GM18511 (cell line): ENCODE data around the gene CRAMP1.

Experiments
- ATAC-seq: cut with Tn5 transposase; IDR thresholded peaks from one replicate; pipeline ENCODE4 v1.9.1; 2021; ENCODE audit warnings: mild to moderate bottlenecking, moderate library complexity; ENCODE audit not compliant: unreplicated experiment

The CRAMP1 gene

DNA sequence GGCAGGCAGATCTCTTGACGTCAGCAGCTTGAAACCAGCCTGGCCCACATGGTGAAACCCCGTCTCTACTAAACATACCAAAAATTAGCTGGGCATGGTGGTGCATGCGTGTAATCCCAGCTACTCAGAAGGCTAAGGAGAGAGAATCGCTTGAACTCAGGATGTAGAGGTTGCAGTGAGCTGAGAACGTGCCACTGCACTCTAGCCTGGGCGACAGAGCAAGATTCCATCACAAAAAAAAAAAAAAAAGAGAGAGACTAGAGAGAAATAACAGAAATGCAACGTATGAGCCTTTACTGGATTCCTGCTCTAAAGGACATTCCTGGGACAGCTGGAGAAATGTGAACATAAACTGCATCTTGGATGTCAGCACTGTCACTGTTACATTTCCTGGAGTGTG is 11.1 kb upstream of the CRAMP1 start:
- no peak for ATAC-seq

GRCh38 chr16:1601489-1601888 is 10.7 kb upstream of the CRAMP1 start:
- ATAC-seq = no peak

DNA sequence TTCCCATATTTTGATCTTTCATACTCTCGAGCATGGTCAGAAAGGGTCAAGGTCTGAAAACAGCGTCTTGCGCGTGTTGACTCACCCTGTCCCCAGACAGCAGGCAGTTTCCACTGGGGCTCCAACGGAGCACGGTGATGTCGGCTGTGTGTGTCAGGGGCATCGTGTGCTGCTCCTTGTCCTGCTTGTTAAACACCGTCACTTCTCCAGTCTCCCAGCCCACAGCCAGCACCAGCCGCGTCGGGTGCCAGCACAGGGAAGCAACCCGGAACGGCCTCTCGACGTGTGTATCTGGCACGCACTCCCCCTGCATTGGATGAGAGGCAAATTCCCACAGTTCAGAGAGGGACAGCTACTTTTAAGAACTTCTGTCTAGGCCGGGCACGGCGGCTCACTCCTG is 9.9 kb upstream of the CRAMP1 start:
- ATAC-seq = no peak

DNA sequence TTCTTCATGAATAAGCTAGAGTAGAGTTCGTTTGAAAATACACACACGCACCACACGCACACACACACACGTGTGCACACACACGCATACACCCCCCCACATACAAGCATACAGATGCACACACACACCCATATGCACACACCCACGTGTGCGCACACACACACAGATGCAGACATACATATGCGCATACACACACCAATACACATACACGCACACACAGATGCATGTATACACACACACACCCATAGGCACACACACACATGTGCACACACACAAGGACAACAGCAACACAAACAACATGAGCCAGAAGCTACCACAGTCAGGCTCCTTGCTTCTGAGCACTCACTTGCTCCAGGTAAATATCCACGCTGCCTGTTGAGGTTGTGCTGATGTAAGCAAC is 5.4 kb upstream of the CRAMP1 start:
- no peak for ATAC-seq

GRCh38 chr16:1607971-1608370 is 4.2 kb upstream of the CRAMP1 start:
- ATAC-seq = no peak

GRCh38 chr16:1610071-1610898 is 1.9 kb upstream of the CRAMP1 start:
- ATAC-seq = peak; percentile 36

DNA sequence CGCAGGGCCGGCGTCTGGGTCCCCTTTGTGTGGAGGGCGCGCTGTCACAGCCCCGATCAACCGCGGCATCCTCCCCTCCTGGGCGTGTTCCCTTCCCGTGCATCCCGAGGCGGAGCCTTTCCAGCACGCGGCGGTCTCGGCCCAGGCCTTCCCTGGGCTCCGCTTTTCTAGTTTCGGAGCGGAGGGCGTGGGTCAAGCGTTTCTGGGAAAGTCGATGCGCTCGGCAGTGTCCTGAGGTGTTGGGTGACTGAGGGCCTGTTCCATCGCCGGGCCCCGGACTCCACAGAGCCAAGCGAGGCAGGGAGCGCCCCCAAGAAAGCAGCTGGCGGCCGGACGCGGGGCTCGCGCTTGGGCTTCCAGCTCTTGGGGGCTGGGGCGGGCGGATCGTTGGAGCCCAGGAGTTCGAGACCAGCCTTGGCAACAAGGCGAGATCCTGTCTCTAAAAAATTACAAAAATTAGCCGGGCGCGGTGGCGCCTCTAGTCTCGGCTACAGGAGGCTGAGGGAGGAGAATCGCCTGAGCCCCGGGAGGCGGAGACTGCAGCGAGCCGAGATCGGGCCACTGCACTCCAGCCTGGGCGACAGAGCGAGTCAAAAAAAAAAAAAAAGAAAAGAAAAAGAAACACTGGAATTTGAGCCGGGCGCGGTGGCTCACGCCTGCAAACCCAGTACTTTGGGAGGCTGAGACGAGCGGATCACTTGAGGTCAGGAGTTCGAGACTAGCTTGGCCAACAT is 1.1 kb upstream of the CRAMP1 start:
- ATAC-seq = no peak

- no peak for ATAC-seq
Observed at GRCh38 chr16:1613211-1613622, 1.1 kb downstream of the CRAMP1 start.

- no peak for ATAC-seq
Observed at GRCh38 chr16:1613728-1614455, 1.7 kb downstream of the CRAMP1 start.

- no peak for ATAC-seq
Observed at GRCh38 chr16:1614456-1615102, 2.4 kb downstream of the CRAMP1 start.

- ATAC-seq = no peak
Observed at GRCh38 chr16:1615761-1616160, 3.6 kb downstream of the CRAMP1 start.

- no peak for ATAC-seq
Observed at GRCh38 chr16:1619976-1620375, 7.8 kb downstream of the CRAMP1 start.

GRCh38 chr16:1620391-1620790 is 8.2 kb downstream of the CRAMP1 start:
- ATAC-seq = peak; percentile 62

DNA sequence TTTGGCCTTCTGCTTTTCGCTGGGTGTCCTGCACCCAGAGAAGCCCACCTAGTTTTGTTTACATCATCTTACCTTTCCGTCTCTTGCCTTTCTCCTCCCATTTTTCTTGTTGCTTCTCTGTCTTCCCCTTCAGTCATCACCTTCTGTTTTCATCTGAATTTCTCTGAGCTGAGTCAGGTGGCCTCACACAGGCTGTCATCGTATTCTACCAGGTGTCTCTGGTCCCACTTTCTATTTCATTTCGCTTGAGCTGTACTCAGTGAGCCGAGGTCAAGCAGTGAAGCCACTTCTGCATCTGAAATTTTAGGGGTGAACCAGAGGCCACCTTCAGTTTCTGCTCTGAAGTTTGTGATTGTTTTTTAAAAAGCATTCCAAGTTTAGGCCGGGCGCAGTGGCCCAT is 9.7 kb downstream of the CRAMP1 start:
- ATAC-seq = no peak

GRCh38 chr16:1626327-1626726 is 14.2 kb downstream of the CRAMP1 start:
- no peak for ATAC-seq

DNA sequence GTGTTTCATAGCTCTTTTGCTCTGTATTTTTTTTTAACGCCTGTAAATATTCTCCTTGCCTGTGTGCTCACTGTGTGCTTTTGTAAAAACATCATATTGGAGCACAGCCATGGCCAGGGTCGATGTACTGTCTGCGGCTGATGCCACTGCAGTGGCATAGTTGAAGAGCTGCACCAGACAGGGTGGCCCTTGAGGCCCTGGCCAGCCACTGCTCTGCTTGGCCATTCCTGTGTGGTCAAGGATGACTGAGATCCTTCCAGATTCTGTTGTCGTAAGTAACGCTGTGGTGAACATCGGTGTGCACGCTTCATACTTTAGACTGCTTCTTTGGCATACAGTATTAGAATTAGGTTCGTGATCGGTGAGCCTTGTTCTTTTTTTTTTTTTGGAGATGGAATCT is 14.6 kb downstream of the CRAMP1 start:
- no peak for ATAC-seq

DNA sequence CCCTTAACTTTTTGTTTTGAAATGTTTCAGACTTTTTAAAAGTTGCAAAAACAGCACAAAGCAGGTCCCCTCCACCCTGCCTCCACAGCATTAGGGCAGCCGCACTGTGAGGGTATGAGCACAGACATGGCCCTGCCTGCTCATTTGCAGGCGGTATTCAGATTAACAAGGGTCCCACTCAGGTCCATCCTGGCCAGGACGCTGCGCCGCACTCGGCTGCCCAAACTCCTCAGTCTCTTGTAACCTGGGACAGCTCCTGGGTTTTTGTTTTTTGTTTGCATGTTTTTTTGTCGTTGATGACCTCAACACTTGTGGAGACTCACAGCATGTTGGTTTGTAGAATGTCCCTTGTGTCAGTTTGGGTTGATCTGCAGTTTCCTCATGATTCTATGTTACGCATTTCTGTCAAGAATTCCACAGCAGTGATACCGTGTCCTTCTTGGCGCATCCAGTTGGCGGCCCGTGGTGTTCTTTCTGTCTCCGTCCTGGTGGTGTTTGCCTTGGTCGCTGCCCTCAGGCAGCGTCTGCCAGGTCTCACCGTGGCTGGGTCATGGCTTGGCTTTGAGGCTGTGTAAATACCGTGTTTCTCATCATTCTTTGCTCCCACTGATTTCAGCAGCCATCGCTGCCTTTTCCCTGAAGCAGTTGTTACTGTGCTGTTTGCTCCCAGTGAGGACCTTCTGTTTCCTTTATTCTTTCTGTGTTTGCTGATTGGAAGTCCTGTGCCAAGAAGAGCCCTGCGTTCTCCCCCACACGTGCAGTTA is 18.5 kb downstream of the CRAMP1 start:
- no peak for ATAC-seq

DNA sequence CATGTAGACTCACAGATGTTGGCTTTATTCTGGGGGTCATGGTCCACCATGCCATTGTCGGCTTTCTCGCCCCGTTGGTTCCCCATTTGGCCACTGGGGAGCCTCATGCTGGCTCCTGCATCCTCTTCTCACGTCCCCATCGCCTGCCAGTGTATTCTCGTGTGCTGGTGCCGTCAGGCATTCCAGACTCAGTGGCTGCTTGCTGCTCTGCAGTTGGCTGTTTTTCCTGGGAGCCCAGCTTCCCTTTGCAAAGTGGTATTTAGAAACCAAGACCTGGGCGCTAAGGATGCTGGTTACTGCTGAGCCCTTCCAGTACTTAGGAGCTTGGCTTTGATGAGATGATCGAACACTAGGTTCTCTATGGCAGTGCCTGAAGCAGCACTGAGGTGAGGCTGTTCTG is 19.1 kb downstream of the CRAMP1 start:
- no peak for ATAC-seq

DNA sequence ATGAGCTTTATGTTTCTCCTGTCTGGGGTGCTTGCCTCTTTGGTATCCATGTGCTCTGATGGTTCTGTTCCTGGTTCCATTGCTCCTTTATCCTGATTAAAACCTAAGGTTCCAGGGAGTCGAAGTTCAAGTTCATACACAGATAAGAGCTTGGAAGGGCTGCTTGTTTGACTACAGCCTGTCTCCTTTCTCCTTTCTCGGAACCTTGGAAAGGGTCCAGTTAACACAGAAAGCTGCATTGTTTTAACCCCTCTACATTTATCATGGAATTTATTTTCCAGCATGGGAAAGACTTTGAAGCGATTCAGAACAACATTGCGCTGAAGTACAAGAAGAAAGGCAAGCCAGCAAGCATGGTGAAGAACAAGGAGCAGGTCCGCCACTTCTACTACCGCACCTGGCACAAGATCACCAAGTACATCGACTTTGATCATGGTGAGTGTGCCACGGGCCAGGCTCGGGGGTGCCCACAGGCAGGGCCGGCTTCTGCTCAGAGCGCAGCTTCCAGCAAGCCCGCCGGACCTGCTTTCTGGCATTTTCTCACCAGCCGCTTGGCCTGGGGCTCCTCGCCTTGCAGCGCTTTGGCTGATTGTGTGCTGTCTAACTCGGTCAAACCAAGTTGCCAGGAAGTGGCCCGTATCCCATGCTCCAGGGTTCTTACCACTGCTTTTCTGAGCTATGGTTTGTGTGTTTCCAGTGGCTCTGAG is 19.9 kb downstream of the CRAMP1 start:
- no peak for ATAC-seq

DNA sequence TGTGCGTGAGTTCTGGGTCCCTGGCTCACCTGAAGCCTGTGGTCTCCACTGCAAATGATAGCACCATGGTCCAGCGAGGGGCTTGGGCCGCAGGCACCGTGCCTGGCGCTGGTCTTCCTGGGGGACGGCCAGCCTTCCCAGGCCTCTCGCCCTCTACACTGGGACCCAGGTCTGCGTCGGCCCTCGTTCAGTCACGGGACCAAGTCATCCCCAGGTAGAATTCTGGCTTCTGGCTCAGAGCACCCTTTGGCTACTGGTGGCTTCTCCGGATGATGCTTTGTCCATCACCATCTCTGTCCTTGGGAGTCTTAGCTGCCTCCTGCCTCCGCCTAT is 20.4 kb downstream of the CRAMP1 start:
- ATAC-seq = no peak
